Memory B cell (primary cell): Measurements from ENCODE around the gene CRYM.
"Not testable (repeated sequence)": the region's sequence is repeated elsewhere in the genome, so short reads cannot be mapped to it uniquely, and the experiment has no call there.

Experiments used
- ATAC-seq: fragments of 150-1000 bp; cut with Tn5 transposase; 2 replicates; pipeline ENCODE4 v1.10.0; 2021; ENCODE audit warnings: low read depth, mild to moderate bottlenecking, moderate library complexity
- DNase-seq, 2 donors: peaks; one replicate each; pipeline ENCODE4 v3.0.0; 2022; ENCODE audit warnings: low spot score in 2 of 2
- H3K27ac Mint-ChIP-seq: one replicate; pipeline ENCODE4 v1.8.0; 2022; ENCODE audit warnings: mild to moderate bottlenecking, moderate library complexity, mixed read lengths
- H3K27me3 Mint-ChIP-seq: one replicate; pipeline ENCODE4 v1.8.0; 2022; ENCODE audit warnings: mixed read lengths
- H3K36me3 Mint-ChIP-seq: one replicate; pipeline ENCODE4 v1.8.0; 2022; ENCODE audit warnings: mild to moderate bottlenecking, mixed read lengths
- H3K4me1 Mint-ChIP-seq: one replicate; pipeline ENCODE4 v1.8.0; 2022; ENCODE audit warnings: mixed read lengths
- H3K4me3 Mint-ChIP-seq: one replicate; pipeline ENCODE4 v1.8.0; 2022; ENCODE audit warnings: mild to moderate bottlenecking, moderate library complexity, mixed read lengths
- H3K9me3 Mint-ChIP-seq: one replicate; pipeline ENCODE4 v1.8.0; 2022; ENCODE audit warnings: mixed read lengths

Gene CRYM

GRCh38 chr16:21300309-21301167 lies 22.4 kb upstream of the CRYM start:
- Mint-ChIP-seq H3K27me3 (no peaks in the 10 kb centered on the region), H3K9me3 (no peaks in the 10 kb centered on the region), H3K4me1 (peaks cover 21% of the 10 kb centered on the region), H3K36me3 (no peaks in the 10 kb centered on the region), H3K27ac (peak overlapping the region; percentile 92), H3K4me3 (peak overlapping the region; percentile 92)
- DNase-seq (peak; percentile 27 to 37), ATAC-seq (peak; percentile 49)

GRCh38 chr16:21289789-21290188 lies 11.7 kb upstream of the CRYM start:
- not testable (repeated sequence) for H3K4me3 Mint-ChIP-seq, H3K36me3 Mint-ChIP-seq, DNase-seq, H3K4me1 Mint-ChIP-seq, H3K9me3 Mint-ChIP-seq, ATAC-seq, H3K27ac Mint-ChIP-seq
- peaks cover 15% of the 10 kb centered on the region for H3K27me3 Mint-ChIP-seq

DNA sequence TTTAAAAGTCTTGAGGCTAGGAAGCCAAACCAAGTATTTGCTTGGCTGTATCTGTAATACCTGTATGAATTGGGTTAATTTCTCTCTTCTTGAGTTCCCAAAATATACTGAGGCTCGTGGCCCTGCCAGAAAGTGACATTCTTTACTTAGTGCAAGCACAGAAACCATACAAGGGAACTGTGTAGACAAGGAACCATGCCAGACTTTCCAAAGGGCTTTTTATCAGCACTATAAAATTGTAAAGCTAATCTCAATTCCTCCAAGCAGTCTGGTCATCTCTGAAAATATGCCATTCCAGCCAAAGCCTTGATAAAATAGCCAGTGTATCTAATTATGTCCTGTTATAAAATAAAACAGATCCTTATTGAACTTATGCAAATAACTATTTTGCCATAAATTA lies 7.2 kb upstream of the CRYM start:
- H3K27ac Mint-ChIP-seq = no peak overlapping the region
- H3K9me3 Mint-ChIP-seq = peaks cover 5% of the 10 kb centered on the region
- peaks cover 8% of the 10 kb centered on the region for H3K4me1 Mint-ChIP-seq
- ATAC-seq = no peak
- H3K4me3 Mint-ChIP-seq = no peak overlapping the region
- peaks cover 20% of the 10 kb centered on the region for H3K27me3 Mint-ChIP-seq
- peaks cover 2% of the 10 kb centered on the region for H3K36me3 Mint-ChIP-seq
- no peak for DNase-seq

DNA sequence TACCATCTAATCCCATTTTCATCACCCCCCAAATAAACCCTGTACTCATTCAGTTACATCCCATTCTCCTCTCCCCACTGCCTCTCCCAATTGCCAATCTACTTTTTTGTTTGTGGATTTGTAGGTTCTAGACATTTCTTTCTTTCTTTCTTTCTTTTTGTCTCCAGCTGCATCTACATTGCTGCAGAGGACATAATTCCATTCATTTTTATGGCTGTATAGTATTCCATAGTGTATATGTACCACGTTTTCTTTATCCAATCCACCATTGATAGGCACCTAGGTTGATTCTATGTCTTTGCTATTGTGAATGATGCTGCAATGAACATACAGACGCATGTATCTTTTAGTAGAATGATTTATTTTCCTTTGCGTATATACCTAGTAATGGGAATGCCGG lies 6.3 kb upstream of the CRYM start:
- ATAC-seq (no peak), DNase-seq (no peak)
- peaks cover 18% of the 10 kb centered on the region for H3K27me3 Mint-ChIP-seq
- peaks cover 5% of the 10 kb centered on the region for H3K9me3 Mint-ChIP-seq
- H3K4me3 Mint-ChIP-seq = peak overlapping the region; percentile 65
- H3K36me3 Mint-ChIP-seq = peaks cover 2% of the 10 kb centered on the region
- H3K27ac Mint-ChIP-seq = peak overlapping the region; percentile 57
- H3K4me1 Mint-ChIP-seq = peaks cover 10% of the 10 kb centered on the region

DNA sequence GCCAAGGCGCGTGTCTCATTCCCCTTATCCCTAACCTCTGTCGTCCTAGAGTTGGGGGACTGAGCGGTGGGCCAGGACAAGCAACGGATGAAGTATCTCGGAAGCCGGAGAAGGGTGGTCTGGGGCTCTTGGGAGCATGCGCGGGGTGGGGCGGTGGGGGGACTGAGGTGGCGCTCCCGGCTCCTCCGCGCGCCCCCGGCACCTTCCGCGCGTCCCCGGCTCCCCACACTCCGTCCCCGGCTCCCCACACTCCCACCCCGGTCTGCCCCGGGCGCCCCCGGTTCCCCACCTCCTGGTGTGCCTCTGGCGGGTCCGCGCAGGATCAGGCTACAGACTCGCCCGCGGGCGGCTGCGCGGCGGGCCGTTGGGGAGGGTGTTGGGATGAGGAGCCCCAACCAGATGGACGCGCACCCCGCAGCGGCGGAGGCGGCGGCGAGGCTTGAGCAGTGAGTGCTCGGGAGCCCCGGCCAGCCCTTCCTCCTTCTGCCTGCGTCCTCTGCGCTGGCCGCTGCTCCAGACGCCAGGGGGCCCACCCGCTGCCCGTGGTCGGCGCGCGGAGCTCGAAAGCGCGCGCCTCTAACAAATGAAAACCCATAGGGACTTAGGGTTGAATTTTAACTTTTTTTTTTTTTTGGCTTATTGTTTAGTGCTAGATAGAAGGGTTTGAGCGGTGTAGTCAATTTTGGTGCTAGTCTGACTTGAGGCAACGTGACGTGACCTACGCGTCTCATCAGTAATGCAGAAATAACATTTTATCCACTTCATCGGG lies 5.6 kb upstream of the CRYM start:
- ATAC-seq = peak; percentile 71

GRCh38 chr16:21281698-21282389 lies 3.8 kb upstream of the CRYM start:
- peaks cover 5% of the 10 kb centered on the region for H3K9me3 Mint-ChIP-seq
- no peak overlapping the region for H3K4me3 Mint-ChIP-seq
- H3K36me3 Mint-ChIP-seq = peaks cover 2% of the 10 kb centered on the region
- H3K27me3 Mint-ChIP-seq = peaks cover 21% of the 10 kb centered on the region
- H3K27ac Mint-ChIP-seq = no peak overlapping the region
- peaks cover 24% of the 10 kb centered on the region for H3K4me1 Mint-ChIP-seq
- no peak for ATAC-seq
- no peak for DNase-seq

More for the DNA sequence above, 5.6 kb upstream of the CRYM start:
- H3K36me3 Mint-ChIP-seq = peaks cover 2% of the 10 kb centered on the region
- H3K4me3 Mint-ChIP-seq = peak overlapping the region; percentile 79
- peak overlapping the region; percentile 57 for H3K27ac Mint-ChIP-seq
- peak in 1 of 2 donors; percentile 44 for DNase-seq
- peaks cover 5% of the 10 kb centered on the region for H3K9me3 Mint-ChIP-seq
- H3K4me1 Mint-ChIP-seq = peaks cover 12% of the 10 kb centered on the region
- peaks cover 20% of the 10 kb centered on the region for H3K27me3 Mint-ChIP-seq

DNA sequence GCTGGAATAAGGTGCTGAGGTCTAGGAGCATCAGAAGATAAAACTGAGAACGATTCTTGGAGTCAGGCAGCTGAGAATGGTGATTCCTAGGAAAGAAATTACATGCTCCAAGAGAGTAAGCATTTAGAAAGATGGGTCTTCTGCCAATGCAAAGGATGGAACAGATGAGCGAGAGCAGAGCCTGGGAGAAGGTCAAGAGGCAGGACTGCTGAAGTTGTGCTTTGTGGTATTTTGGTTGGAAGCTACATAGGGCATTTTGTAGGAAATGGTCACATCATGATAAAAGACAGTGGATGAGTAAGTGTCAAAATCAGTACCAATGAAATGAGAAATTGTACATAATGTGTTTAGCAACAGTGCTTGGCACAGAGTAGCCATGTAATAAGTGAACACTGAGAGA lies 1.4 kb upstream of the CRYM start:
- Mint-ChIP-seq H3K27me3 (peaks cover 20% of the 10 kb centered on the region), H3K4me3 (no peak overlapping the region)

GRCh38 chr16:21277045-21277926 lies 804 bp downstream of the CRYM start:
- ATAC-seq (no peak), DNase-seq (no peak)
- Mint-ChIP-seq H3K4me1 (peaks cover 34% of the 10 kb centered on the region), H3K27ac (no peak overlapping the region), H3K27me3 (peaks cover 15% of the 10 kb centered on the region), H3K9me3 (peaks cover 5% of the 10 kb centered on the region), H3K36me3 (peaks cover 2% of the 10 kb centered on the region), H3K4me3 (peak overlapping the region; percentile 85)

More for the DNA sequence above, 1.4 kb upstream of the CRYM start:
- no peak for ATAC-seq
- Mint-ChIP-seq H3K9me3 (peaks cover 5% of the 10 kb centered on the region), H3K4me1 (peaks cover 38% of the 10 kb centered on the region), H3K36me3 (peaks cover 2% of the 10 kb centered on the region), H3K27ac (no peak overlapping the region)
- no peak for DNase-seq

DNA sequence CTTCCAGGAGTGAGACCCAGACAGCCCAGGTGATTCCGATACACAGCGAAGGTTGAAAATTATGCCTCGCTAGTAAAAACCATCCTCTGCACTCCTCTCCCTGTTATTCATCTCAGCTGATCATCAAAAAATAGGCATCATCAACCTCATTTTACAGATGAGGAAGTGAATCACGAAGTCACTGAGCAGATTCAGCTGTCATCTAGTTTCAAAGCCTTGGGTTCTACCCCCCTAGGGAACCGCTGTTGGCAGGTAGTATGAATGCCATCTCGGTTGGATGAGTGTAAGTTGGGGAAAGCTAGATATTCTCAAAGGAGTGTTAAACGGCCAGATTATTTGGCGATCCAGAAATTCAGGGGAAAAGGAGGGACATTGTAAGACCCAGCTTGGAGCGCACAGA lies 2.0 kb downstream of the CRYM start:
- no peaks in the 10 kb centered on the region for H3K36me3 Mint-ChIP-seq
- ATAC-seq (peak; percentile 60), DNase-seq (peak in 1 of 2 donors; percentile 25)
- H3K4me3 Mint-ChIP-seq = no peak overlapping the region
- peaks cover 34% of the 10 kb centered on the region for H3K4me1 Mint-ChIP-seq
- no peaks in the 10 kb centered on the region for H3K9me3 Mint-ChIP-seq
- no peak overlapping the region for H3K27ac Mint-ChIP-seq
- H3K27me3 Mint-ChIP-seq = peaks cover 14% of the 10 kb centered on the region

GRCh38 chr16:21275529-21275928 lies 2.6 kb downstream of the CRYM start:
- Mint-ChIP-seq H3K27me3 (peaks cover 14% of the 10 kb centered on the region), H3K9me3 (no peaks in the 10 kb centered on the region), H3K36me3 (no peaks in the 10 kb centered on the region), H3K4me3 (no peak overlapping the region), H3K4me1 (peaks cover 34% of the 10 kb centered on the region), H3K27ac (no peak overlapping the region)
- no peak for DNase-seq
- ATAC-seq = no peak

- Mint-ChIP-seq H3K27me3 (peaks cover 9% of the 10 kb centered on the region), H3K36me3 (no peaks in the 10 kb centered on the region), H3K27ac (no peak overlapping the region), H3K4me3 (no peak overlapping the region), H3K9me3 (no peaks in the 10 kb centered on the region), H3K4me1 (peaks cover 31% of the 10 kb centered on the region)
- ATAC-seq = peak; percentile 25
- no peak for DNase-seq
Observed at GRCh38 chr16:21274172-21274726, 3.8 kb downstream of the CRYM start.

GRCh38 chr16:21272763-21273162 lies 5.3 kb downstream of the CRYM start:
- H3K36me3 Mint-ChIP-seq, DNase-seq, H3K4me3 Mint-ChIP-seq, H3K9me3 Mint-ChIP-seq, H3K27ac Mint-ChIP-seq, H3K27me3 Mint-ChIP-seq, ATAC-seq: not testable (repeated sequence)
- peaks cover 26% of the 10 kb centered on the region for H3K4me1 Mint-ChIP-seq

GRCh38 chr16:21272253-21272652 lies 5.8 kb downstream of the CRYM start:
- DNase-seq = no peak
- Mint-ChIP-seq H3K36me3 (peaks cover 2% of the 10 kb centered on the region), H3K27me3 (peaks cover 4% of the 10 kb centered on the region), H3K4me1 (peaks cover 23% of the 10 kb centered on the region), H3K27ac (no peak overlapping the region), H3K4me3 (no peak overlapping the region), H3K9me3 (no peaks in the 10 kb centered on the region)
- ATAC-seq = no peak
